ENCODE results near the gene PAK4.

PAK4 gene

GRCh38 chr19:39138221-39139211 lies 12.9 kb downstream of the PAK4 start:
- Histone ChIP-seq H3K9me3 (ENCODE audit: control insufficient read depth, insufficient read depth, low read length) (no peaks in the 10 kb centered on the region), H3K27ac (ENCODE audit: low read depth, low read length) (no peak overlapping the region), H3K4me2 (ENCODE audit: low read length) (no peak overlapping the region), H4K20me1 (ENCODE audit: control insufficient read depth, insufficient read depth, low read depth, low read length) (0 out of 2 replicates have a peak, but pooled peaks cover 3% of the 10 kb centered on the region), H3K9me2 (replicated peaks; ENCODE audit: control insufficient read depth, low read length) (no peaks in the 10 kb centered on the region), H3K36me3 (ENCODE audit: control insufficient read depth, low read length) (no peaks in the 10 kb centered on the region), H3F3A (ENCODE audit: control insufficient read depth, insufficient read depth) (no peaks in the 10 kb centered on the region), H3K79me2 (ENCODE audit: control insufficient read depth, low read length) (peaks cover 29% of the 10 kb centered on the region), H3K4me3 (ENCODE audit: low read length) (no peak overlapping the region), H3K27me3 (ENCODE audit: control insufficient read depth, low read length) (no peaks in the 10 kb centered on the region), H3K4me1 (ENCODE audit: control insufficient read depth, low read length) (no peaks in the 10 kb centered on the region)
- TF ChIP-seq, protein P1, sequence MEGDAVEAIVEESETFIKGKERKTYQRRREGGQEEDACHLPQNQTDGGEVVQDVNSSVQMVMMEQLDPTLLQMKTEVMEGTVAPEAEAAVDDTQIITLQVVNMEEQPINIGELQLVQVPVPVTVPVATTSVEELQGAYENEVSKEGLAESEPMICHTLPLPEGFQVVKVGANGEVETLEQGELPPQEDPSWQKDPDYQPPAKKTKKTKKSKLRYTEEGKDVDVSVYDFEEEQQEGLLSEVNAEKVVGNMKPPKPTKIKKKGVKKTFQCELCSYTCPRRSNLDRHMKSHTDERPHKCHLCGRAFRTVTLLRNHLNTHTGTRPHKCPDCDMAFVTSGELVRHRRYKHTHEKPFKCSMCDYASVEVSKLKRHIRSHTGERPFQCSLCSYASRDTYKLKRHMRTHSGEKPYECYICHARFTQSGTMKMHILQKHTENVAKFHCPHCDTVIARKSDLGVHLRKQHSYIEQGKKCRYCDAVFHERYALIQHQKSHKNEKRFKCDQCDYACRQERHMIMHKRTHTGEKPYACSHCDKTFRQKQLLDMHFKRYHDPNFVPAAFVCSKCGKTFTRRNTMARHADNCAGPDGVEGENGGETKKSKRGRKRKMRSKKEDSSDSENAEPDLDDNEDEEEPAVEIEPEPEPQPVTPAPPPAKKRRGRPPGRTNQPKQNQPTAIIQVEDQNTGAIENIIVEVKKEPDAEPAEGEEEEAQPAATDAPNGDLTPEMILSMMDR (IDR thresholded peaks at IDR 0.05; ENCODE audit: low read depth, low read length, poor library complexity, severe bottlenecking): no peak
- TF ChIP-seq EZH2phosphoT487 (IDR thresholded peaks at IDR 0.05; ENCODE audit: borderline replicate concordance, low read length): no peak

GRCh38 chr19:39139305-39139874 lies 13.8 kb downstream of the PAK4 start:
- Histone ChIP-seq H3K79me2 (ENCODE audit: control insufficient read depth, low read length) (peaks cover 25% of the 10 kb centered on the region), H3F3A (ENCODE audit: control insufficient read depth, insufficient read depth) (no peaks in the 10 kb centered on the region), H3K36me3 (ENCODE audit: control insufficient read depth, low read length) (no peaks in the 10 kb centered on the region), H4K20me1 (ENCODE audit: control insufficient read depth, insufficient read depth, low read depth, low read length) (0 out of 2 replicates have a peak, but pooled peaks cover 3% of the 10 kb centered on the region), H3K4me1 (ENCODE audit: control insufficient read depth, low read length) (no peaks in the 10 kb centered on the region), H3K4me2 (ENCODE audit: low read length) (no peak overlapping the region), H3K27ac (ENCODE audit: low read depth, low read length) (no peak overlapping the region), H3K9me3 (ENCODE audit: control insufficient read depth, insufficient read depth, low read length) (no peaks in the 10 kb centered on the region), H3K4me3 (ENCODE audit: low read length) (no peak overlapping the region), H3K9me2 (replicated peaks; ENCODE audit: control insufficient read depth, low read length) (no peaks in the 10 kb centered on the region), H3K27me3 (ENCODE audit: control insufficient read depth, low read length) (no peaks in the 10 kb centered on the region)
- TF ChIP-seq EZH2phosphoT487 (IDR thresholded peaks at IDR 0.05; ENCODE audit: borderline replicate concordance, low read length): no peak
- TF ChIP-seq, protein P1 (IDR thresholded peaks at IDR 0.05; ENCODE audit: low read depth, low read length, poor library complexity, severe bottlenecking): no peak

DNA sequence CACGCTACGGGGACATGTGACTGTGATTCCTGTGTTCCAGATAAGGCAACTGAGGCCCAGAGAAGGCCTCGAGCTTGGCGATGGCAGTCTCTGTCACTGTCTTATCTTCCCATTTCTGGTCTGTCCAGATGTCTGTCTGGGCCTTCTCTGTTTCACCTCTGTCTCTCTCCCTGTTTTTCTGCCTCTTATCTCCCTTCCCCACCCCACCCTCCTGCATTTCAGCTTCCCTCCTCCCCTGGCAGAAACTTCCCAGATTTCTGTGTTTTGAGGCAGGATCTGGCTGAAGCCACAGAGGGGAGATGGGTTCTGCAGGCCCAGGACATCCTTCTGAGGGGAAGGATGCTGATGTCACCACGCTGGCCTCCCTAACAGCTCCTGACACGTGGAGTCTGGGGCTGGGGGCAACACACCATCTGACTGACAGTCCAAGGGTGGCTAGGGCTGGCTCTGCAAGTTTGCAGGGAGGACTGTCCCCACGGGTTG lies 14.4 kb downstream of the PAK4 start:
- Histone ChIP-seq H3K36me3 (ENCODE audit: control insufficient read depth, low read length) (no peaks in the 10 kb centered on the region), H3F3A (ENCODE audit: control insufficient read depth, insufficient read depth) (no peaks in the 10 kb centered on the region), H3K27ac (ENCODE audit: low read depth, low read length) (no peak overlapping the region), H3K9me3 (ENCODE audit: control insufficient read depth, insufficient read depth, low read length) (no peaks in the 10 kb centered on the region), H3K27me3 (ENCODE audit: control insufficient read depth, low read length) (no peaks in the 10 kb centered on the region), H3K4me1 (ENCODE audit: control insufficient read depth, low read length) (no peaks in the 10 kb centered on the region), H3K4me2 (ENCODE audit: low read length) (no peak overlapping the region), H3K79me2 (ENCODE audit: control insufficient read depth, low read length) (peaks cover 23% of the 10 kb centered on the region), H4K20me1 (ENCODE audit: control insufficient read depth, insufficient read depth, low read depth, low read length) (0 out of 2 replicates have a peak, but pooled peaks cover 7% of the 10 kb centered on the region), H3K4me3 (ENCODE audit: low read length) (no peak overlapping the region), H3K9me2 (replicated peaks; ENCODE audit: control insufficient read depth, low read length) (no peaks in the 10 kb centered on the region)
- TF ChIP-seq, protein P1 (IDR thresholded peaks at IDR 0.05; ENCODE audit: low read depth, low read length, poor library complexity, severe bottlenecking): no peak
- TF ChIP-seq EZH2phosphoT487 (IDR thresholded peaks at IDR 0.05; ENCODE audit: borderline replicate concordance, low read length): no peak
